HepG2 (cell line): ENCODE data around the gene INHA. TPM values are rescaled to one million over a fixed set of nuclear protein-coding genes. Genes with fewer than 3 reads are reported as not detected.

Source experiments
- ARNT2 ChIP-seq: sonication (generic); formaldehyde crosslinking; IDR thresholded peaks from 2 replicates; pipeline ENCODE4 v1.8.0; 2022; ENCODE audit warnings: mild to moderate bottlenecking, low read depth, missing genetic modification reagents, moderate library complexity
- HDAC1 ChIP-seq: sonication (generic); formaldehyde crosslinking; IDR thresholded peaks from 2 replicates; pipeline ENCODE4 v1.5.1; 2020; ENCODE audit warnings: mild to moderate bottlenecking, missing genetic modification reagents
- KAT2B ChIP-seq: fragments of 150-350 bp; IDR thresholded peaks from 2 replicates; pipeline ENCODE4 v1.6.1; 2014; ENCODE audit warnings: low read depth, low read length, borderline replicate concordance
- KLF12 ChIP-seq: sonication (generic); formaldehyde crosslinking; IDR thresholded peaks from 2 replicates; pipeline ENCODE4 v1.4.0; 2020; ENCODE audit warnings: missing genetic modification reagents, borderline replicate concordance
- KLF15 ChIP-seq: sonication (generic); formaldehyde crosslinking; IDR thresholded peaks from 2 replicates; pipeline ENCODE4 v1.8.1; 2023; ENCODE audit warnings: borderline replicate concordance, mild to moderate bottlenecking, inconsistent platforms, missing genetic modification reagents, mixed read lengths
- NFE2L2 ChIP-seq: fragments of 150-350 bp; IDR thresholded peaks from 2 replicates; pipeline ENCODE4 v1.6.1; 2014; ENCODE audit warnings: low read length
- NR3C1 ChIP-seq: sonication (generic); formaldehyde crosslinking; IDR thresholded peaks from 2 replicates; pipeline ENCODE4 v1.4.0; 2020; ENCODE audit warnings: missing genetic modification reagents
- PHF8 ChIP-seq: sonication (generic); formaldehyde crosslinking; IDR thresholded peaks from 2 replicates; pipeline ENCODE4 v1.5.0; 2020; ENCODE audit warnings: missing genetic modification reagents
- PRDM15 ChIP-seq: sonication (generic); formaldehyde crosslinking; IDR thresholded peaks from 2 replicates; pipeline ENCODE4 v1.4.0; 2020; ENCODE audit warnings: missing genetic modification reagents
- RBM22 ChIP-seq: fragments of 200-400 bp; formaldehyde crosslinking; optimal IDR thresholded peaks from 2 replicates; pipeline ENCODE3; 2017; ENCODE audit warnings: mild to moderate bottlenecking, low read length, moderate library complexity
- SOX6 ChIP-seq, 2 experiments: fragments of 450-650 bp in 1 of 2; sonication (generic) in 1 of 2; formaldehyde crosslinking in 1 of 2; IDR thresholded peaks; 2 replicates each; pipeline versions ENCODE4 v1.4.0 to v1.6.1; 2017 to 2020; ENCODE audit warnings: antibody characterized with exemption in 1 of 2, mild to moderate bottlenecking in 1 of 2, missing genetic modification reagents in 1 of 2
- TSC22D2 ChIP-seq: sonication (generic); formaldehyde crosslinking; IDR thresholded peaks from 2 replicates; pipeline ENCODE4 v1.5.1; 2020; ENCODE audit warnings: missing genetic modification reagents, mild to moderate bottlenecking, borderline replicate concordance
- U2AF1 ChIP-seq: fragments of 200-400 bp; formaldehyde crosslinking; optimal IDR thresholded peaks from 2 replicates; pipeline ENCODE3; 2017; ENCODE audit warnings: mild to moderate bottlenecking, low read depth, low read length
- ZC3H4 ChIP-seq: sonication (generic); formaldehyde crosslinking; IDR thresholded peaks from 2 replicates; pipeline ENCODE4 v1.4.0; 2020; ENCODE audit warnings: missing genetic modification reagents, borderline replicate concordance
- ZNF124 ChIP-seq: sonication (generic); formaldehyde crosslinking; IDR thresholded peaks from 2 replicates; pipeline ENCODE4 v1.4.0; 2020; ENCODE audit warnings: missing genetic modification reagents
- ZNF234 ChIP-seq: sonication (generic); formaldehyde crosslinking; conservative IDR thresholded peaks from 2 replicates; pipeline ENCODE4 v1.5.1; 2020; ENCODE audit warnings: mild to moderate bottlenecking, missing genetic modification reagents
- ZNF775 ChIP-seq: sonication (generic); formaldehyde crosslinking; IDR thresholded peaks from 2 replicates; pipeline ENCODE4 v1.4.0; 2020; ENCODE audit warnings: missing genetic modification reagents, mild to moderate bottlenecking, moderate library complexity, borderline replicate concordance
- ZNF839 ChIP-seq: sonication (generic); formaldehyde crosslinking; IDR thresholded peaks from 2 replicates; pipeline ENCODE4 v1.4.0; 2020; ENCODE audit warnings: missing genetic modification reagents, mild to moderate bottlenecking, borderline replicate concordance
- polyA plus RNA-seq, 8 experiments: library from polyadenylated mRNA; depleted of rRNA in 3 of 8; stranded (reverse) in 7 of 8; unstranded in 1 of 8; fragments of >200 nt; fragmentation: Illumina TruSeq in 4 of 8; extraction: Trizol in 4 of 8; gene quantifications; 2 replicates each; pipeline versions ENCODE4 v1.2.1 to v1.2.3, GENCODE V29; 2011 to 2016; ENCODE audit warnings: low read depth in 4 of 8, missing spikeins in 1 of 8, mixed read lengths in 1 of 8; ENCODE audit not compliant: insufficient read depth in 1 of 8
- total RNA-seq, 5 experiments: library from RNA; depleted of rRNA; stranded (reverse); fragments of >200 nt; fragmentation: Illumina TruSeq; extraction: Trizol; gene quantifications; 2 replicates each; pipeline ENCODE4 v1.2.3, GENCODE V29; 2016; ENCODE audit warnings: low read depth in 1 of 5
- TF ChIP-seq, protein P1 (sequence below): sonication (generic); formaldehyde crosslinking; IDR thresholded peaks from 2 replicates; pipeline ENCODE4 v1.8.0; 2022; ENCODE audit warnings: mild to moderate bottlenecking, missing genetic modification reagents
- TF ChIP-seq, protein P2 (sequence below): sonication (generic); formaldehyde crosslinking; conservative IDR thresholded peaks from 2 replicates; pipeline ENCODE4 v1.4.0; 2020; ENCODE audit warnings: missing genetic modification reagents
- TF ChIP-seq, protein P3 (sequence below): sonication (generic); formaldehyde crosslinking; IDR thresholded peaks from 2 replicates; pipeline ENCODE4 v1.8.0; 2022; ENCODE audit warnings: mild to moderate bottlenecking, missing genetic modification reagents, moderate library complexity

INHA gene
- total and polyA plus RNA-seq, 2 of the 13 experiments (the other 11 are each of a cell fraction or from before 2014, with no cell fraction given): 4.1 to 15.2 TPM

- TF ChIP-seq, protein P1, sequence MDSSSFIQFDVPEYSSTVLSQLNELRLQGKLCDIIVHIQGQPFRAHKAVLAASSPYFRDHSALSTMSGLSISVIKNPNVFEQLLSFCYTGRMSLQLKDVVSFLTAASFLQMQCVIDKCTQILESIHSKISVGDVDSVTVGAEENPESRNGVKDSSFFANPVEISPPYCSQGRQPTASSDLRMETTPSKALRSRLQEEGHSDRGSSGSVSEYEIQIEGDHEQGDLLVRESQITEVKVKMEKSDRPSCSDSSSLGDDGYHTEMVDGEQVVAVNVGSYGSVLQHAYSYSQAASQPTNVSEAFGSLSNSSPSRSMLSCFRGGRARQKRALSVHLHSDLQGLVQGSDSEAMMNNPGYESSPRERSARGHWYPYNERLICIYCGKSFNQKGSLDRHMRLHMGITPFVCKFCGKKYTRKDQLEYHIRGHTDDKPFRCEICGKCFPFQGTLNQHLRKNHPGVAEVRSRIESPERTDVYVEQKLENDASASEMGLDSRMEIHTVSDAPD (CRISPR knock-in tag): no peak; the same call in 1 of the 2 replicates
- no peak for TF ChIP-seq NFE2L2
- peak; percentile 86 for TF ChIP-seq ARNT2
- TF ChIP-seq, protein P2, sequence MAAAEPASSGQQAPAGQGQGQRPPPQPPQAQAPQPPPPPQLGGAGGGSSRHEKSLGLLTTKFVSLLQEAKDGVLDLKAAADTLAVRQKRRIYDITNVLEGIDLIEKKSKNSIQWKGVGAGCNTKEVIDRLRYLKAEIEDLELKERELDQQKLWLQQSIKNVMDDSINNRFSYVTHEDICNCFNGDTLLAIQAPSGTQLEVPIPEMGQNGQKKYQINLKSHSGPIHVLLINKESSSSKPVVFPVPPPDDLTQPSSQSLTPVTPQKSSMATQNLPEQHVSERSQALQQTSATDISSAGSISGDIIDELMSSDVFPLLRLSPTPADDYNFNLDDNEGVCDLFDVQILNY (CRISPR knock-in tag): peak; percentile 62; the same call in 1 of the 2 replicates
- 0 out of 2 replicates have a peak, but pooled peaks have one; percentile 54 for TF ChIP-seq ZNF234 (CRISPR knock-in tag)
- 0 out of 2 replicates have a peak, but pooled peaks have one; percentile 42 for TF ChIP-seq TSC22D2 (CRISPR knock-in tag)
- no peak for TF ChIP-seq RBM22
- TF ChIP-seq SOX6 (IDR thresholded peaks at IDR 0.05): no peak
- TF ChIP-seq SOX6 (CRISPR knock-in tag; IDR thresholded peaks at IDR 0.05): peak; percentile 68
- no peak; the same call in 1 of the 2 replicates for TF ChIP-seq PRDM15
- TF ChIP-seq, protein P3, sequence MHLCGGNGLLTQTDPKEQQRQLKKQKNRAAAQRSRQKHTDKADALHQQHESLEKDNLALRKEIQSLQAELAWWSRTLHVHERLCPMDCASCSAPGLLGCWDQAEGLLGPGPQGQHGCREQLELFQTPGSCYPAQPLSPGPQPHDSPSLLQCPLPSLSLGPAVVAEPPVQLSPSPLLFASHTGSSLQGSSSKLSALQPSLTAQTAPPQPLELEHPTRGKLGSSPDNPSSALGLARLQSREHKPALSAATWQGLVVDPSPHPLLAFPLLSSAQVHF (CRISPR knock-in tag): peak; percentile 91
- no peak for TF ChIP-seq KAT2B
- TF ChIP-seq HDAC1 (CRISPR knock-in tag): peak; percentile 79
- no peak for TF ChIP-seq NR3C1 (CRISPR knock-in tag)
- TF ChIP-seq PHF8 (CRISPR knock-in tag): peak; percentile 48
- peak; percentile 46; the same call in 1 of the 2 replicates for TF ChIP-seq KLF12 (CRISPR knock-in tag)
- TF ChIP-seq ZNF839 (CRISPR knock-in tag): peak; percentile 98
- TF ChIP-seq ZNF124: peak; percentile 42; the same call in 1 of the 2 replicates
- no peak; the same call in 1 of the 2 replicates for TF ChIP-seq ZC3H4 (CRISPR knock-in tag)
- TF ChIP-seq KLF15 (CRISPR knock-in tag): peak; percentile 26; the same call in 1 of the 2 replicates
- peak; percentile 33; the same call in 1 of the 2 replicates for TF ChIP-seq ZNF775 (CRISPR knock-in tag)
- TF ChIP-seq U2AF1: no peak
Observed at GRCh38 chr2:219552382-219553167, 19.5 kb upstream of the INHA start (continued).
